HUDEP-2 (cell line): ENCODE results near the gene PPARG.

Experiments used
- DNase-seq, 76 experiments: peaks; one replicate each; lab custom pipeline; 2025; ENCODE audit not compliant: unreplicated experiment in 76 of 76; lab: John Stamatoyannopoulos, UW

Gene PPARG

DNA sequence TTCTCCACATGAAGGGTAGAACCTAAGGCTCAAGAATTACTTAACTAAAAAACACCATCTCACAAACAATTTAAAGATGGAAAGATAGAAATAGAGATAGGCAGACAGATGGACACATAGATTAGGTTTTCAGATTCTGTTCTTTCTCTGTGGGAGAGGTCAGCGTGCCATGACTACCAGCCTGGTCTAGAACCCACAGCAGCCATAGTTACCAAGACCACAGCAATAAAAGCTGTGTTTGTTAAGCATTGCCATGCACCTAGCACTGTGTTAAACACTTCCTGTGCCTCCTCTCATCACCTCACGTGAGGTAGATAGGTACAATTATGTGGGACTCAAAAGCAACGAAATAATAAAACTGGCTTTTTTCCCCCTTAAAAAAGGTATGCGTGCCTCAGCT, 112.3 kb downstream of the PPARG start:
- DNase-seq, result no peak

DNA sequence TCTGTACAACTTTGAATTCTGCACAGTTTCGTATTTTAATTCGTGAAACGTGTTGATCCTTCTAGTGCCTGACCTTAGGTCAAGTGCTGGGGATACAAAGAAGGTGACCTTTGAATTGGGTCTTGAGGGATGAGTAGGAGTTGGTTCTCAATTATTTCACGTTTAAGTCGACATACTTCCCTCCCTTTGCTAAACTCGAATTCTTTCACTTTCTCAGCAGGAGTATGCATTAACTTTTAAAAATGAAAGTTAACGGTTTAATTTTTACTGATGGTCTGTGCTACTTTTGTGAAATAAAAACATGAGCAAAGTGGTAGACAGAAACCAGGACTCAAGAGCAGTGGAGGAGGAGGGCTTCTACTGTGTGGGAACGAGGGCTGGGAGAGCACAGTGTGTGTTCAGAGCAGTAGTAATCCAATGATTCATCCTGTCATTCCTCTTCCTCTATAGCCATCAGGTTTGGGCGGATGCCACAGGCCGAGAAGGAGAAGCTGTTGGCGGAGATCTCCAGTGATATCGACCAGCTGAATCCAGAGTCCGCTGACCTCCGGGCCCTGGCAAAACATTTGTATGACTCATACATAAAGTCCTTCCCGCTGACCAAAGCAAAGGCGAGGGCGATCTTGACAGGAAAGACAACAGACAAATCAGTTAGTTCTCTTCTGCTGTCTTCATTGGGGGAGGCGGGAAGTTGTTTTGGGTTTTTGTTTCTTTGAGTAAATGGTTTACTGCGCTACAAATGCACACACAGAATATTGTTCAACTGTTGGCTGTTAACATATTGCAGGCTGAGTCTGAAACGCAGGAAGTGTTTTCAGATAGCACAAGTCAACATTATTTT, 116.8 kb downstream of the PPARG start:
- no peak for DNase-seq

- DNase-seq, result no peak
Measured at GRCh38 chr3:12408984-12409683, 120.3 kb downstream of the PPARG start.

- DNase-seq, result no peak
Measured at GRCh38 chr3:12409684-12410596, 121.1 kb downstream of the PPARG start.

DNA sequence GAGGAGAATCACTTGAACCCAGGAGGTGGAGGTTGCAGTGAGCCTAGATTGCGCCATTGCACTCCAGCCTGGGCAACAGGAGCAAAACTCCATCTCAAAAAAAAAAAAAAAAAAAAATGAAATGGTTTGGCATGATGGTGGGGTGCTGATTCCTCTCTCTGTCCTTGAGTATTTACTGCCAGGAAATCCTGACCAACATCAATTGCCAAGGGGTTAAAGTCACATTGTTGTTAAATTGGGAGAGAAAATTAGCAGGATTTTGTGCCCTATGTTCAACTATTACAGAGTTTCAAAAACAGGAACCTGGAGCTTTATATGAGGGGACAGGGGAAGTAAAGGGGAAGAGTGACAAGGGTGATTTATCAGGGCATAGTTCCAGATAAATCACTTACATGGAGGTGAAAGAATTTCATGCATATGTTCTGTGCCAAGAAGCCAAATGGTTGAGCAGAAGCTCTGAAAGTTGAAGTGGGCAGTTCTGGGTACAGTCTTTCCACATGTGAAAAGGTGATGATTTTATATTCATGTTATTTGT, 124.9 kb downstream of the PPARG start:
- no peak for DNase-seq

DNA sequence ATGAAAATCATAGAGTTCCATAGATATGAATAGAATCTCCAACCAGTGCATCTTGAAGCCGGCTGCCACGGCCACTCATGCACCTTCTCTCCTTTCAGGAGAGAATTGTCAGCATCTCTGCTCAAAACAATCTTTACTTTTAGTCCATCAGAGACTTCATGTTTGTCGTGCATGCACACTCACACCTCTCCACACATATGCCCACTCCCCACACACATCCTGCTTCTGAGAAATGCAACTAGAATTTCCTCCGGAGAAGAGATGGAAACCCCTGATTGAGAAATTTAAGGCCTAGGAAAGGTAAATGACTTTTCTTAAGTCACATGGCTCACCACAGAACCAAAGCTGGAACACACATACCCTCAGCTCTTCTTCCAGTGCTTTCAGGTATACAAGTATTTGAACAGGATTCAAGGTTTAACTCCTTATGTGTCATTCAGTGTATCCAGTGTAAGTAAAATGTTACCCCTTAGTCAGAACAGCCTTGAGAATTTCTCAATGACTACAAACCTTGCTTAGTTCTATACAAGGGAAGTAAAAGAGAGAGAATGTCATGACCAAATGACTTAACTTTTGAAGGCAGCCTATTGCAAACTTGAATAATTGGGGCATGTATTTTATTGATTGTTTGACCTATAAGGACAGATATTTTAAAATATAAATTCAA, 126.3 kb downstream of the PPARG start:
- no peak for DNase-seq

GRCh38 chr3:12416731-12417130, 127.9 kb downstream of the PPARG start:
- no peak for DNase-seq

DNA sequence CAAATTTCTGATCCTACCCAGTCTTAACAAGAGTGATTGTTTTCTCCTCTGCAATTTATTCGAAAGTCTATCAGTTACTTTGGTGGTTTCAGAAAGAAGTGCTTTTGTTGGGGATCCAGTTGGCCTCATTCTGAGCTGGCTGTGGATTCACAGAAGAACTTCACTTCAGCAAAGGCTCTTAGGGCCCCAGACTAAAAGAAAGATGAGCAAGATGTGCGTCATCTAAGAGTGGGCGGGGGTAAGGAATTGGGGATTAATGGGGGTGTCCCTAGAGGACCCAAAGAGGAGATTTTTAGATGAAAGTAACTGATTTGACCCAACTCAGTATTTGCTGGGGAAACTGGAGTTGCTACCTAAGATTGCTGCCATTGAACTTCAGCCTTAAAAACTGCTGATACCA, 131.5 kb downstream of the PPARG start:
- no peak for DNase-seq

GRCh38 chr3:12421132-12421531, 132.3 kb downstream of the PPARG start:
- DNase-seq, result no peak

DNA sequence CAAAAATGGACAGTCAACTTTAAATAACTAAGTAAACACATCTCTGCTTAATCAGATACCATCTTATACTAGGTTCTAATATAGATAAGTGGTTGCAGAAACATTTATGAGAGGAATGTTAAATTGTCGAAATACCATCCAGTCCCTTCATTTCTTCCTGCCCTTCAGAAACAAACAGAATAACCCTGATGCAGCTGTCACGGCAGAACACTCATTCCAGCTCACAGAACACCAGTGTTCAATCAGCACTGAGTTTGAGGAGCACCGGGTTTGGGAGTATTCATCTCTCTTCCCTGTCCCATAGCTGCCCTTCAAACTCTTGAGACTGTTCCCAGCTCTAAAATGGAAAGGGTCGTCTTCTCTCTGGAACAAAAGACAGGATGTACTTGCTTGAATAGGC, 134.3 kb downstream of the PPARG start:
- no peak for DNase-seq

DNA sequence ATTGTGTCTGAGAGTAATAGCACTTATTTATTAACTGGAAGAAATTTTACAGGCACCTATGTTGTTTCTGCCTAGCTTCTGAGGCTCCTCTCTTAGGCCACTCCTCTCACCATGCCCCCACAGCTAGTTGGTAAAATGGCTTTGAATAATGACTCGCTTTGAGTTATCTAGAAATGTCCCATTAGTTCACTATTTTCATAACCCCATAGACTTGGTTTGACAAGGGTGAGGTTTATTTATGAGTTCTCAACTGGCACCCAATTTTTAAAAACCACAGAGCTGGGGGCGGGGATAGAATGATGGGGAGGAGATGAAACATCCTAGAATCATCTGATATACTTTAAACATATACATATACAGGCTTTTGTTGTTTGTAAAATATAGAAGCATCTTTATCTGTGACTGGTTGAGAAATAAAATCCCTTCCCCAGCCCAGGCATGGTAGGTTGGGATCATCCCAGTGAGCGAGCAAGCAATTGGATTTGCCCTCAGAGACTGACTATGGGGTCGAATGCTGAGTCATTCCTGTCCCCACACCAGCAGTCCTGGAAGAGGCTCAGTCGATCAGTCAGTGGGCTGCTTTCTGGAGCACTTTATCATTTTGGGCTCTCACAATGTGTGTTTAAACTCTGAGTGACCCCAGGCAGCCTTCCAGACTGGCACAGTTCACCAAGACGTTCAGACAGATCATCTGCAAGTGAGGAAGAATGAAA, 135.2 kb downstream of the PPARG start:
- no peak for DNase-seq

GRCh38 chr3:12424635-12425319, 135.9 kb downstream of the PPARG start:
- DNase-seq, result no peak

GRCh38 chr3:12425850-12426579, 137.1 kb downstream of the PPARG start:
- no peak for DNase-seq

DNA sequence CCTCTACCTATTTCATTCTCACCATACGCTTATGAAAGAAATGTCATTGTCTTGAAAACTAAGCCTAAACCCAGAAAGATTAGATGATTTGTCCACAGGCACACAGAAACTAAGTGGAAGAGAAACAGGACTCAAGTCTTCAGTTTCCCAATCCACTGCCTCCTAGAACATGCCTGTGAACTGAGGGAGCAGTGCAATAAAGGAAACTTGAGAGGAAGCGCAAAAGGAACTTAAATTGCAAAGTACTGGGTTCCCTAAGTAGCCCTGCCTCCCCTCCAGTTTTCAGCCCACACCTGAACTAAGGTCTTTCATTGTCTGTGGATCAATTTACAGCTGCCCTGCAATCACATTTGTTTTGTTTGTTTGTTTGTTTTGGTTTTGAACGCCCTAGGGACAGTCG, 138.7 kb downstream of the PPARG start:
- no peak for DNase-seq

- no peak for DNase-seq
Measured at GRCh38 chr3:12428126-12428525, 139.3 kb downstream of the PPARG start.

- DNase-seq, result no peak
Measured at GRCh38 chr3:12430086-12430485, 141.2 kb downstream of the PPARG start.

DNA sequence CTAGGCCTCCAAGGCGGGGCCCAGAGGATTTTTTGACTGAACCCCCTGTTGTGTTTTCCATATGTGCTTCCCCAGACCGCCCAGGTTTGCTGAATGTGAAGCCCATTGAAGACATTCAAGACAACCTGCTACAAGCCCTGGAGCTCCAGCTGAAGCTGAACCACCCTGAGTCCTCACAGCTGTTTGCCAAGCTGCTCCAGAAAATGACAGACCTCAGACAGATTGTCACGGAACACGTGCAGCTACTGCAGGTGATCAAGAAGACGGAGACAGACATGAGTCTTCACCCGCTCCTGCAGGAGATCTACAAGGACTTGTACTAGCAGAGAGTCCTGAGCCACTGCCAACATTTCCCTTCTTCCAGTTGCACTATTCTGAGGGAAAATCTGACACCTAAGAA, 145.0 kb downstream of the PPARG start:
- no peak for DNase-seq

DNA sequence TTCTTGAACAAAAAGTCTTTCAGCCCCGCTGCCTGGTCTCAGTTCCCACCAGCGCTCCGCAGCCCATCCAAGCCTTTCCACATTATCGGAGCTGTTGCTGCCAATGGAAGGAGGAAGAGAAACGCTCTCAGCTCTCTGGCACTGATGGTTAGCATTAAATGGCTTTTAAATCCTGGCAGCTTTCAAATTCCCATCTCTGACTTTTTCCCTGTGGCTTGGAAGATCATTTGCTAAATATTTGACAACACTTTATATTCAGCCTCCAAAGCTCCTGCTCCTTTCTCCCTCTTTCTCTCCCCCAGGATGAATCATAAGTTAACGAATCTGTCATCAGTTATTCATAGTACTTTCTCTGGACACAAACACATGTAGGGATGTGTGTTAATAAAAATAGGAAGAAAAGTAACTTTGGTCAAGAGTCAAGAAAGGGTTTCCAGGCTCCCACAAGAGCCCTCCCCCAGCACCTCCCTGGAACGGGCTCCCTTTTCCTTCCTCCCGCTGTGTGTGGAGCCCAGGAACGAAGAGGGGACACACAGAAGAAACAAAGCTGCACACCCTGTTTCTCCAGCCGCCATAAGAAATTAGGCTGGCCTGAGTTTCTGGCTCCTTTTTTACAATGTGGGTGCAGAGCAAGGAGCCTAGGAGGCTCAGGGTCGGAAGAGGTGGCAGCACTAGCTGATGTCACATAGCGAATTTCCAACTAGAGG, 147.8 kb downstream of the PPARG start:
- no peak for DNase-seq
